H7 (cell line): ENCODE measurements around the gene DAAM1. TPM values are rescaled to one million over a fixed set of nuclear protein-coding genes. Genes with fewer than 3 reads are reported as not detected.

Experiments used
- DNase-seq: peaks from one replicate; pipeline ENCODE4 v3.0.0; 2012
- H3K27me3 ChIP-seq: 2 replicates; pipeline ENCODE4 v1.6.0; 2011; ENCODE audit warnings: mild to moderate bottlenecking, low read length; ENCODE audit not compliant: control insufficient read depth, insufficient read depth
- H3K36me3 ChIP-seq: replicated peaks from 2 replicates; pipeline ENCODE4 v1.5.1; 2011; ENCODE audit warnings: low read length; ENCODE audit not compliant: control insufficient read depth, insufficient read depth
- H3K4me3 ChIP-seq: 2 replicates; pipeline ENCODE4 v1.5.1; 2011; ENCODE audit warnings: low read depth, mild to moderate bottlenecking, control low read depth, low read length, moderate library complexity; ENCODE audit not compliant: insufficient read depth
- total RNA-seq: library from RNA; depleted of rRNA; stranded (reverse); fragments of >200 nt; shearing (Covaris generic); gene quantifications from 2 replicates; pipeline ENCODE4 v1.2.3, GENCODE V29; 2014

DAAM1 gene
- total RNA-seq, 1 experiment from 2014 or later, result 11.4 TPM

GRCh38 chr14:59342516-59343484 lies 154.3 kb downstream of the DAAM1 start:
- DNase-seq, result no peak
- Histone ChIP-seq H3K36me3 (no peaks in the 10 kb centered on the region), H3K4me3 (no peak overlapping the region), H3K27me3 (no peaks in the 10 kb centered on the region)

DNA sequence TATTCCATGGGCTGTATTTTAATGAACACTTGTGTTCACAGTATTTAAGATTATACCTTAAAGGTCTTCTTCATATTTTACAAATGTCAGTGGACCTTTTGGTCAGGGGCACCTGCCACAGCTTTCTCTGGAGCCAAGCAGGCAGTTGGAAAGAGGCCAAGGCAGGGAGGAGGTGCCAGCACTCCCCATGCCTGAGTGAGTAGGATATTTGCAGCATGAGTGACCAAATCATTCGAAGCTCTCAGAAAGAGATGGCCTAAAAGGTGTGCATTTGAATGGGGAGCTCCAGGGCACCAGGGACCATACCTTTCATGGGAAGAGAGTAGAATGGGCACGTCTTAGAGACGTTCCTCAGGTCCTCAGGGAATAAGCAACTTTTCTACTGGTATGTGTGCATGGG lies 155.1 kb downstream of the DAAM1 start:
- Histone ChIP-seq H3K27me3 (no peaks in the 10 kb centered on the region), H3K36me3 (no peaks in the 10 kb centered on the region), H3K4me3 (no peak overlapping the region)
- no peak for DNase-seq

DNA sequence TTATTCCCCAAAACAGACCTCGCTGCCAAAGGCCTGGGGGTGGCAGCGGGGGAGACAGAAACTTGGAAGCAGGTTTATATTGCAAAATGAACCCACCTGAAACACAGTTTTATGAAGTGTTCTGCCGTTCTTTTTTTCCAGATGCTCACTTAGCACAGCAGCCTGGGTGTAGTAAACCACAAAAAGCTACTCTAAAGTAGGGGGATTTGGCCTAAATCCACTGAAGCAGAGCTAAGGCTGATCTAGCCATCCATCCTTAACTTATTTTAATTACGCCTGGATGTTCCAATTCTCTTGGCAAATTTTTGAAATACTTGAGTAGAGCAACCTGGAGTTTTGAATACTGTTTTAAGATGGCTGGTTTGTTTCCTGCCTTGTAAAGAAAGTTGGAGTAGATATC lies 155.5 kb downstream of the DAAM1 start:
- no peaks in the 10 kb centered on the region for H3K27me3 ChIP-seq
- H3K4me3 ChIP-seq, result no peak overlapping the region
- DNase-seq, result no peak
- no peaks in the 10 kb centered on the region for H3K36me3 ChIP-seq

DNA sequence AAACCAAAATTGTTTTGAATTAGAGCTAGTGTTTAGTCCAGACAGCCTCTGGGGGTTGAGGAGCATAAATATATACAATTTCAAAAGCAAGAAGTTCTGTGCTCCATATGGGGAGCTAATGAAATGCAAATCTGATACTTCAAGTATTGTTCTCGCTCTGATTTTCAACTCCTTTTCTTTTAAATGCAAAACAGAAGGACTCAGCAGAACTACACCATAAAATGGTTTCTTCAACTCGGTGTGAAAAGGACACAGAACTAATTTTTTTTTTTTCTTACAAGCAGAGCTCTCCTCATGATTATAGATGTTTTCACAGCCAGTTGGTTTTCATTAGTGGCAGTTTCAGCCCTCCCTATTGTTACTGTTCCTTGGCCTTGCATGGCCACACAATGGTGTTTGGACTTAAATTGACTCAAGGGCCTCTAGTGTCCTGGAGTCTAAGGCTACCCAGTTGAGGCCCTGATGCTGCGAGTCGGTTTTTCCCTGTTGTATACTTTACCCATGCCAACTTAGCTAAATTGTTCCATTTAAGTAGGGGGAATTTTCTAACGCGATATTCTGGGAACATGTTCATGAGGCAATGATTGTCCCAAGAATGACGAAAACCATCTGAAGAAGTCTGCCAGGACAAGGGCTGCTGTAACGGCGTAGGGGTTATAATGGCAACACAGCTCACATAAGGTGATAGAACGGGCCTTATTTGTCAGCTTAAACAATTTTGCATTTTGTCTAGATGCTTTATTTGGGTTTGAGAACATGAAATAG lies 156.4 kb downstream of the DAAM1 start:
- Histone ChIP-seq H3K4me3 (no peak overlapping the region), H3K36me3 (no peaks in the 10 kb centered on the region), H3K27me3 (no peaks in the 10 kb centered on the region)
- no peak for DNase-seq

- DNase-seq, result no peak
- H3K27me3 ChIP-seq, result no peaks in the 10 kb centered on the region
- no peaks in the 10 kb centered on the region for H3K36me3 ChIP-seq
- H3K4me3 ChIP-seq, result no peak overlapping the region
These were observed 157.9 kb downstream of the DAAM1 start for GRCh38 chr14:59346329-59346728.

- H3K36me3 ChIP-seq, result no peaks in the 10 kb centered on the region
- no peaks in the 10 kb centered on the region for H3K27me3 ChIP-seq
- no peak overlapping the region for H3K4me3 ChIP-seq
- no peak for DNase-seq
These were observed 158.5 kb downstream of the DAAM1 start for GRCh38 chr14:59346796-59347510.

DNA sequence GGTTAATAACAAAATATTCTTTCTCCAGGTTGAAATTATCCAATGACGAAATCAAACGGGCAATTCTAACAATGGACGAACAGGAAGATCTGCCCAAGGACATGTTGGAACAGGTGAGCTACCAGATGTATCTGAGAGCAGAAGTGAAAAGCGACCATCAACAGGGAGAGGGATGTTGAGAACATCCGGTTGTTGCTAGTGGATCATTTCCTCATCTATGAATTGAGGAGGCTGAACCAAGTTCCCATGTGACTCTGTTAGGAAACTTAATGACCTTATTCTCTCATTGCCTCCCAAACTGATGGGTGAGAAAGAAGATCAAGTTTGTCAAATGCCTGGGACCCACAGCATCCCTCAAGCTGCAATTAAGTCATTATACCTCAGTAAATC lies 159.0 kb downstream of the DAAM1 start:
- no peaks in the 10 kb centered on the region for H3K36me3 ChIP-seq
- H3K4me3 ChIP-seq, result no peak overlapping the region
- DNase-seq, result no peak
- H3K27me3 ChIP-seq, result no peaks in the 10 kb centered on the region

GRCh38 chr14:59347915-59348314 lies 159.4 kb downstream of the DAAM1 start:
- no peaks in the 10 kb centered on the region for H3K36me3 ChIP-seq
- no peak for DNase-seq
- no peak overlapping the region for H3K4me3 ChIP-seq
- H3K27me3 ChIP-seq, result no peaks in the 10 kb centered on the region

DNA sequence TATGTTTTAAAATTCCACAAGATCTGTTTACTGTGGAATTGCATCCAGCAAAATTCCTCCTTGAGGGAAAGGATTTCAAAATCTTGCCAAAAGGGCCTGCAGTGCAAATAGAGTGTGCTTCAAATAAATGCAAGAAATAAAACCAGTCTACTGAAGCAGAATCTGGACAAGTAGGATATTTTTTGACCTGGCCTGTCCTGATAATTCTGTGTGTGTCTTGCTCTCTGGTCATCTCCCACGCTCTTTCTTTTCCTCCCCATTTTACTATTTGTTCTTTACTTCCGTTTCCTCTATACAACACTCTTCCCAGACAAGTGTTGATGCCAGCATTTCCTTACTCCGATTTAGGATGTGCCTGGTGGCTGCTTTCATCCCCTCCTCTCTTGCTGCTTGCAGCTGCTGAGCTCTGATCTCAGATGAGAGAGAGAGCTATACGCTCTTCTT lies 160.8 kb downstream of the DAAM1 start:
- H3K27me3 ChIP-seq, result no peaks in the 10 kb centered on the region
- no peaks in the 10 kb centered on the region for H3K36me3 ChIP-seq
- DNase-seq, result no peak
- no peak overlapping the region for H3K4me3 ChIP-seq

- no peaks in the 10 kb centered on the region for H3K27me3 ChIP-seq
- DNase-seq, result no peak
- 0 out of 2 replicates have a peak, but pooled peaks cover 1% of the 10 kb centered on the region for H3K36me3 ChIP-seq
- H3K4me3 ChIP-seq, result no peak overlapping the region
These were observed 164.5 kb downstream of the DAAM1 start for GRCh38 chr14:59352961-59353360.

DNA sequence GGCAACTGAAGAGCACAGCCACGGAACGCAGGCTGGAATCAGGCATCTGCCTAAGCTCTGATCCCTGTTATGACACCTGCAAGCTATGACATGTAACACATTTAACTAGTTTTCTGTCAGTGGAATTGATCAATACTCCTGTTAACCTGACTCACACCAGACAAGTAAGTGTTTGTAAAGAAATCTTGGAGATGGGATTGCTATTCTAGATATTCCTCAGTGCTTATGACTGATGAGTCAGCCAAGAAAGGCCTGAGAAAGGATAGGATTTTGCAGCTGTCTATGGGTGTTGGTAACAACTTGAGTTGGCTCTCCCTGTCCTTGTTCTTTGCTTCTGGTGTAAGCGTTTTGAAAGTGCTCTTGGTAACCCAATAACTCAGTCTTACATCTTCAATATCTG lies 166.2 kb downstream of the DAAM1 start:
- Histone ChIP-seq H3K27me3 (no peaks in the 10 kb centered on the region), H3K4me3 (no peak overlapping the region), H3K36me3 (0 out of 2 replicates have a peak, but pooled peaks cover 1% of the 10 kb centered on the region)
- no peak for DNase-seq

GRCh38 chr14:59355091-59355490 lies 166.6 kb downstream of the DAAM1 start:
- no peak overlapping the region for H3K4me3 ChIP-seq
- no peak for DNase-seq
- 0 out of 2 replicates have a peak, but pooled peaks cover 1% of the 10 kb centered on the region for H3K36me3 ChIP-seq
- no peaks in the 10 kb centered on the region for H3K27me3 ChIP-seq

GRCh38 chr14:59356312-59356711 lies 167.8 kb downstream of the DAAM1 start:
- Histone ChIP-seq H3K27me3 (no peaks in the 10 kb centered on the region), H3K4me3 (no peak overlapping the region), H3K36me3 (peaks cover 1% of the 10 kb centered on the region; the same call in 1 of the 2 replicates)
- DNase-seq, result no peak

- H3K27me3 ChIP-seq, result no peaks in the 10 kb centered on the region
- no peak overlapping the region for H3K4me3 ChIP-seq
- no peak for DNase-seq
- peaks cover 1% of the 10 kb centered on the region; the same call in 1 of the 2 replicates for H3K36me3 ChIP-seq
These were observed 168.3 kb downstream of the DAAM1 start for GRCh38 chr14:59356767-59357166.
